Ureter (tissue), 1 donor: Measurements from ENCODE around the gene RRAGD. TPM values are rescaled to one million over a fixed set of nuclear protein-coding genes. Genes with fewer than 3 reads are reported as not detected.

Experiments used
- DNase-seq: peaks from one replicate; pipeline ENCODE4 v3.0.0-alpha.2; 2020; ENCODE audit warnings: low spot score
- total RNA-seq: library from RNA; stranded (reverse); gene quantifications from one replicate; pipeline ENCODE4 v1.2.4, GENCODE V29; 2023
- donor health status: DM: yes; HTN: yes; CAD: no.

The RRAGD gene
- total RNA-seq, 1 donor from 2014 or later: 14.6 TPM

GRCh38 chr6:89375427-89376267 is 36.4 kb downstream of the RRAGD start:
- peak; percentile 77 for DNase-seq

- DNase-seq: no peak
These were observed 39.6 kb downstream of the RRAGD start for GRCh38 chr6:89372506-89372901.

GRCh38 chr6:89371849-89372505 is 40.1 kb downstream of the RRAGD start:
- DNase-seq: peak; percentile 69

GRCh38 chr6:89368999-89369398 is 43.1 kb downstream of the RRAGD start:
- peak; percentile 69 for DNase-seq

- peak; percentile 66 for DNase-seq
These were observed 44.0 kb downstream of the RRAGD start for GRCh38 chr6:89368107-89368506.

- DNase-seq: no peak
These were observed 47.5 kb downstream of the RRAGD start for GRCh38 chr6:89364586-89364985.

GRCh38 chr6:89361171-89361570 is 50.9 kb downstream of the RRAGD start:
- no peak for DNase-seq

GRCh38 chr6:89360415-89360999 is 51.6 kb downstream of the RRAGD start:
- no peak for DNase-seq

GRCh38 chr6:89359561-89359960 is 52.5 kb downstream of the RRAGD start:
- no peak for DNase-seq

- DNase-seq: no peak
These were observed 54.7 kb downstream of the RRAGD start for GRCh38 chr6:89357390-89357789.

- DNase-seq: no peak
These were observed 55.4 kb downstream of the RRAGD start for GRCh38 chr6:89356642-89357170.

- DNase-seq: no peak
These were observed 56.4 kb downstream of the RRAGD start for GRCh38 chr6:89355511-89356194.

GRCh38 chr6:89353702-89354392 is 58.2 kb downstream of the RRAGD start:
- no peak for DNase-seq

GRCh38 chr6:89353118-89353556 is 58.9 kb downstream of the RRAGD start:
- DNase-seq: no peak

- peak; percentile 94 for DNase-seq
These were observed 59.6 kb downstream of the RRAGD start, which contains the start of gene UBE2J1 for GRCh38 chr6:89352278-89353117. TSS of gene UBE2J1 (minus strand) at chr6:89352722. CDS start at chr6:89352569, 153 bp downstream.

GRCh38 chr6:89351671-89352277 is 60.3 kb downstream of the RRAGD start:
- DNase-seq: no peak

- DNase-seq: no peak
These were observed 61.6 kb downstream of the RRAGD start for GRCh38 chr6:89350281-89350966.

GRCh38 chr6:89348372-89348771 is 63.7 kb downstream of the RRAGD start:
- DNase-seq: no peak

- DNase-seq: no peak
These were observed 64.2 kb downstream of the RRAGD start for GRCh38 chr6:89347825-89348224.
